ENCODE data around the gene PSMD1.

DNA sequence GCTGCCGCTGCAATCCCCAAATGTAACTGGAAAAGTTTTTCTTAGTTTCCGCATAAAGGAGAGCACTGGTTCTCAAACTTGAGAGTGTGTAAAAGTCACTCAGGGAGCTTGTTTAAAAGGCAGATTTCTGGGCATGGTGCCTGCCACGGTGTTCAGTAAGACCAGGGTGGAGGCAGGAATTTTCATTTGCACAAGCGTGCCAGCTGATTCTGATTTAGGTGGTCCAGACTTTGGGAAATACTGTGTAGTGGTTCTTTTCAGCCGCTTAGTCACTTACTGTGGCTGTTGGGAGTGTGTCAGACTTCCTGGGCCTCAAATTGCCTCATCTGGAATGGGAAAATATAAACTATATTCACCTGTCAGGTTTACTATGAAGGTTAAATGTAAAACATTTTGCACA lies 142.6 kb downstream of the PSMD1 start:
- TF ChIP-seq, protein P1, sequence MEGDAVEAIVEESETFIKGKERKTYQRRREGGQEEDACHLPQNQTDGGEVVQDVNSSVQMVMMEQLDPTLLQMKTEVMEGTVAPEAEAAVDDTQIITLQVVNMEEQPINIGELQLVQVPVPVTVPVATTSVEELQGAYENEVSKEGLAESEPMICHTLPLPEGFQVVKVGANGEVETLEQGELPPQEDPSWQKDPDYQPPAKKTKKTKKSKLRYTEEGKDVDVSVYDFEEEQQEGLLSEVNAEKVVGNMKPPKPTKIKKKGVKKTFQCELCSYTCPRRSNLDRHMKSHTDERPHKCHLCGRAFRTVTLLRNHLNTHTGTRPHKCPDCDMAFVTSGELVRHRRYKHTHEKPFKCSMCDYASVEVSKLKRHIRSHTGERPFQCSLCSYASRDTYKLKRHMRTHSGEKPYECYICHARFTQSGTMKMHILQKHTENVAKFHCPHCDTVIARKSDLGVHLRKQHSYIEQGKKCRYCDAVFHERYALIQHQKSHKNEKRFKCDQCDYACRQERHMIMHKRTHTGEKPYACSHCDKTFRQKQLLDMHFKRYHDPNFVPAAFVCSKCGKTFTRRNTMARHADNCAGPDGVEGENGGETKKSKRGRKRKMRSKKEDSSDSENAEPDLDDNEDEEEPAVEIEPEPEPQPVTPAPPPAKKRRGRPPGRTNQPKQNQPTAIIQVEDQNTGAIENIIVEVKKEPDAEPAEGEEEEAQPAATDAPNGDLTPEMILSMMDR (conservative IDR thresholded peaks at IDR 0.05; ENCODE audit: low read depth, low read length), result no peak
- TF ChIP-seq EZH2 (IDR thresholded peaks at IDR 0.05; ENCODE audit: borderline replicate concordance, low read depth, low read length, poor library complexity, severe bottlenecking), result no peak
